Activated T-helper 17 cell treated with anti-CD3 and anti-CD28 coated beads, Interleukin-2, amount 50 U/mL, for 72 hours (primary cell): ENCODE measurements around the gene UVRAG. TPM values are rescaled to one million over a fixed set of nuclear protein-coding genes. Genes with fewer than 3 reads are reported as not detected.
"Not testable (repeated sequence)": the region's sequence is repeated elsewhere in the genome, so short reads cannot be mapped to it uniquely, and the experiment has no call there.

Experiments used
- ATAC-seq: fragments of 150-1000 bp; cut with Tn5 transposase; replicated peaks from 2 replicates; pipeline ENCODE4 v1.10.0; 2021; ENCODE audit warnings: mild to moderate bottlenecking, moderate library complexity
- H3K27ac Mint-ChIP-seq: one replicate; pipeline ENCODE4 v1.8.0; 2022; ENCODE audit warnings: mixed read lengths
- H3K27me3 Mint-ChIP-seq: one replicate; pipeline ENCODE4 v1.8.0; 2022; ENCODE audit warnings: mixed read lengths
- H3K36me3 Mint-ChIP-seq: one replicate; pipeline ENCODE4 v1.8.0; 2022; ENCODE audit warnings: low read depth, mild to moderate bottlenecking, mixed read lengths
- H3K4me1 Mint-ChIP-seq: one replicate; pipeline ENCODE4 v1.8.0; 2022; ENCODE audit warnings: mixed read lengths
- H3K4me3 Mint-ChIP-seq: one replicate; pipeline ENCODE4 v1.8.0; 2022; ENCODE audit warnings: mild to moderate bottlenecking, mixed read lengths
- H3K9me3 Mint-ChIP-seq: one replicate; pipeline ENCODE4 v1.8.0; 2022; ENCODE audit warnings: mixed read lengths
- total RNA-seq, 2 donors: library from RNA; stranded (reverse); gene quantifications; one replicate each; pipeline ENCODE4 v1.2.3, GENCODE V29; 2022

Gene UVRAG
- total RNA-seq, 2 donors from 2014 or later: 14.1 to 20.1 TPM

DNA sequence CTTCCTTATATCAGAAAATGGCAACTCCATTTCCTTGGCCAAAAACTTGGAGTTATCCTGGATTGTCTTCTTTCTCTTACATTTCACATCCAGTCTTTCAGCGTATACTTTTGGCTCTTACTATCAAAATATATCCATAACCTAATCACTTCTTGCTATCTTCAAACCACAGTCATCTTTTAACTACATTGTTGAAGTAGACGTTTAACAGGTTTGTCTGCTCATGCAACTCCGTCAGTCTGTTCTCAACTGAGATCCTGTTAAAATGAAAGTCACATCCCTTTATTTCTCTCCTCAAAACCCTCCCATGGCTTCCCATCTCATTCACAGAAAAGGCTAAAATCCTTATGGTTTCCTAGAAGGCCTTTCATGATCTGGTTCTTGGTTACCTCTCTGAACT lies 41.9 kb downstream of the UVRAG start:
- no peak overlapping the region for H3K4me3 Mint-ChIP-seq
- H3K4me1 Mint-ChIP-seq: peaks cover 6% of the 10 kb centered on the region
- H3K36me3 Mint-ChIP-seq: peaks cover 24% of the 10 kb centered on the region
- H3K27ac Mint-ChIP-seq: no peak overlapping the region
- ATAC-seq: no peak
- H3K27me3 Mint-ChIP-seq: no peaks in the 10 kb centered on the region
- no peaks in the 10 kb centered on the region for H3K9me3 Mint-ChIP-seq

DNA sequence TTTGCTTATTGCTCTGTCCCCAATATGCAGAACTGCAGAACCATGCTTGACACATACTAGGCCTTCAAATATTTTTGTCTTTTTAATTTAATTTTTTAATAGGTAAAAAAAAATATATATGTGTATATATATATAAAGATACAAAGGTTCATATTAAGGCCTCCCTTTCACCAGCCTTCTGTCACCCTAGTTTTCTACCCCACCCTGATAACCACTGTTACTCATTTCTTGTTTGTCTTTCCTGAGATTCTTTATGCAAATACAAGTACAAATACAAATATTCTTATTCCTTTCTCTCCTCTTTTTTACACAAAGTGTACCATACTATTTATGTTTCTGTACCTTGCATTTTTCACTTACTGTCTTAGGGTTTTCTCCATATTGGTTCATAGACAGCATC lies 43.0 kb downstream of the UVRAG start:
- Mint-ChIP-seq H3K4me1 (peaks cover 6% of the 10 kb centered on the region), H3K36me3 (peaks cover 24% of the 10 kb centered on the region), H3K27me3 (no peaks in the 10 kb centered on the region), H3K27ac (no peak overlapping the region), H3K9me3 (no peaks in the 10 kb centered on the region), H3K4me3 (no peak overlapping the region)
- ATAC-seq: no peak

DNA sequence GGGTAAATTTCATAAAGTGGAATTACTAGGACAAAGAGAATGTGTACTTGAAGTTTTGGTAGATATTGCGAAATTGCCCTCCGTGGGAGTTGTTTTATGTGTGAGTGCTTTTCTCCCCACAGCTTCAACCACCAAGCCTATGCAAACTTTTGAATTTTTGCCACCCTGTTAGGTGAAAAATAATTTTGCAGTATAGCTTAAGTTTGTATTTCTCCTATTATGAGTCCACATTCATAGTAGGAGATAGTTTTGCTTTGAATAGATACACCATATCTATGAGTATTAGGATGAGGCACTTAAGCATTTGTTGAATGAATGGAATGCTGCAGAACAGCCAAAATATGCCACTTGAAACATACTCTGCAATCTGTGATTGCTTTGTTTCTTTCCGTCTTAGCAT lies 43.6 kb downstream of the UVRAG start:
- Mint-ChIP-seq H3K27me3 (no peaks in the 10 kb centered on the region), H3K4me1 (peaks cover 6% of the 10 kb centered on the region), H3K9me3 (no peaks in the 10 kb centered on the region), H3K4me3 (no peak overlapping the region), H3K36me3 (peaks cover 27% of the 10 kb centered on the region), H3K27ac (no peak overlapping the region)
- ATAC-seq: no peak

DNA sequence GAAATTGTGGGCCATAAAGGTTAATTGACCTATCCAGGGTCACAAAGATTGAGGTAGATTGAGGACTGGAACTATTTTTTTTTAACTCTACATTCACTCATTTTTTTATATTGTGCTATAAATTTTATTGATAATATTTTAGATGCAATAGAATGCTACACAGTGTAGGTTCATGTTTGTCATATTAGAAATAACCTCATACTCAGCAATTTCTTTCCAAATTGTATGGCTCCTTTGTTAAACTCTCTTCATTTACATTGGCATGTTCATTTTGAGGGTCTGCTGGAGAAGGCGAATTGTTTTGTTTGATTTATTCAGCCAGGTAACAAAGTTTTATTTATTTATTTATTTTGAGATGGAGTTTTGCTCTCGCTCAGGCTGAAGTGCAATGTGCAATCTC lies 44.6 kb downstream of the UVRAG start:
- ATAC-seq: no peak
- H3K4me1 Mint-ChIP-seq: peaks cover 6% of the 10 kb centered on the region
- H3K36me3 Mint-ChIP-seq: peaks cover 24% of the 10 kb centered on the region
- no peaks in the 10 kb centered on the region for H3K9me3 Mint-ChIP-seq
- no peak overlapping the region for H3K4me3 Mint-ChIP-seq
- H3K27ac Mint-ChIP-seq: no peak overlapping the region
- no peaks in the 10 kb centered on the region for H3K27me3 Mint-ChIP-seq

DNA sequence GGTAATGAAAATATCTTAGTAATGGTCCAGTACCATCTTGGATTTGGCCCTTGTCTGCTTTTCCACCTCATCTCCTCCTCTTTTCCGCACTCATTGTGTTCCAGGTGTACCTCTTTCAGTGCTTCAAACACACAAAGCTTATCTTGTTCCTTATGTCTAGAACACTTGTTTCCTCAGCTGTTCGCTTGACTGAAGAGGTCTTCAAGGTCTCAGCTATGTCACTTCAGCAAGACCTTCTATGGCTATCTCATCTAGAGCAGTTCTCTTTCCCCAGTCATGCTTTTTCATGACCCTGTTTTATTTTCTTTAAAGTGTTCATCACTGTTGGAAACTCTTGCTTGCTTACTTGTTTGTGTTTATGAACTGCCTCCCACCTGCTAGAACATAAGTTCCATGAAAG lies 47.4 kb downstream of the UVRAG start:
- Mint-ChIP-seq H3K36me3 (peaks cover 24% of the 10 kb centered on the region), H3K27me3 (no peaks in the 10 kb centered on the region), H3K4me3 (no peak overlapping the region), H3K4me1 (peaks cover 6% of the 10 kb centered on the region), H3K9me3 (no peaks in the 10 kb centered on the region), H3K27ac (no peak overlapping the region)
- ATAC-seq: no peak

DNA sequence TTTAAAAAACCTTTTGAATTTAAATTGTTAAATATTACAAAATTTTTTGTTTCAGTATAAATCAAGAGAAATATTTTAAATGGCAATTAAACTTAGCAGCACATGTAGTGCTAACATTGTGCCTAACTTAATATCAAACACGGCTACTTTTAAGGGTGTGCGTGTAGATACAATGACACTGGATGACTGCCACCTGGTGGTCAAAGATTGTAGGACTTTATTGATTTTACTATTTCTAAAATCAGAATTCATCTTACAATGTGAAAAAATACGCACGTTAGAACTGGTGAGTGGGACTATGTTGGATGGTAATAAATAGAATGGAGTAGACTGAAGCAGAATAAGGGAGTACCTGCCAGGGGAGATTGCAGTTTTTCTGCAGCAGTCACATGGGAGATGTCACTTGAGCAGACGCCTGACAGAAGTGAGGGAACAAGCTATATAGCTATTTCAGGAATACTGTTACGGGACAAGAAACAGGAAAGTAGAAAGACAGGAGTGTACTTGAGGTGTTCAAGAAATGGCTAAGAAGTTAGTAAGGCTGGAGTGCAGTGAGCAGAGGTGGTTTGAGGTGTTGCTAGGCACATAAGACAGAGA lies 52.9 kb downstream of the UVRAG start:
- no peaks in the 10 kb centered on the region for H3K27me3 Mint-ChIP-seq
- H3K9me3 Mint-ChIP-seq: no peaks in the 10 kb centered on the region
- H3K4me1 Mint-ChIP-seq: peaks cover 5% of the 10 kb centered on the region
- H3K27ac Mint-ChIP-seq: no peak overlapping the region
- no peak for ATAC-seq
- peaks cover 11% of the 10 kb centered on the region for H3K36me3 Mint-ChIP-seq
- H3K4me3 Mint-ChIP-seq: no peak overlapping the region

DNA sequence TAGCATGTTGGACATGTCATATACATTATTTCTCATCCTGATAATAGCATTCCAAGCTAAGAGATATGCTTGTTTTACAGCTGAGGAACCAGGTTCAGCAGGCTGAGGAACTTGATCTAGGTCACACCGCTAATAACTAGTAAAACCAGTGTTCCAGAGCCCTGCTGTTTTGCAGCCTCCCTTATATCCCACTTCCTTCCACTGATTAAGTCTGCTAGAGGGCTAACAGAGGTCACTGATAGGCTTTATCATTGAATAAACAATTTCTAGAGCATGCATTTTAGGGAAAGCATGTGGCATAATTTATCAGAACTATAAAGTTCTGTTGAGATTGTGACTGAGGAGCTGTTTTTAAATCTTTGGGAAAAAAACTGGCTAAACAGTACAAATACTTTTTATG lies 54.0 kb downstream of the UVRAG start:
- no peak overlapping the region for H3K4me3 Mint-ChIP-seq
- peaks cover 12% of the 10 kb centered on the region for H3K4me1 Mint-ChIP-seq
- peaks cover 6% of the 10 kb centered on the region for H3K36me3 Mint-ChIP-seq
- no peak for ATAC-seq
- no peaks in the 10 kb centered on the region for H3K27me3 Mint-ChIP-seq
- no peak overlapping the region for H3K27ac Mint-ChIP-seq
- no peaks in the 10 kb centered on the region for H3K9me3 Mint-ChIP-seq

DNA sequence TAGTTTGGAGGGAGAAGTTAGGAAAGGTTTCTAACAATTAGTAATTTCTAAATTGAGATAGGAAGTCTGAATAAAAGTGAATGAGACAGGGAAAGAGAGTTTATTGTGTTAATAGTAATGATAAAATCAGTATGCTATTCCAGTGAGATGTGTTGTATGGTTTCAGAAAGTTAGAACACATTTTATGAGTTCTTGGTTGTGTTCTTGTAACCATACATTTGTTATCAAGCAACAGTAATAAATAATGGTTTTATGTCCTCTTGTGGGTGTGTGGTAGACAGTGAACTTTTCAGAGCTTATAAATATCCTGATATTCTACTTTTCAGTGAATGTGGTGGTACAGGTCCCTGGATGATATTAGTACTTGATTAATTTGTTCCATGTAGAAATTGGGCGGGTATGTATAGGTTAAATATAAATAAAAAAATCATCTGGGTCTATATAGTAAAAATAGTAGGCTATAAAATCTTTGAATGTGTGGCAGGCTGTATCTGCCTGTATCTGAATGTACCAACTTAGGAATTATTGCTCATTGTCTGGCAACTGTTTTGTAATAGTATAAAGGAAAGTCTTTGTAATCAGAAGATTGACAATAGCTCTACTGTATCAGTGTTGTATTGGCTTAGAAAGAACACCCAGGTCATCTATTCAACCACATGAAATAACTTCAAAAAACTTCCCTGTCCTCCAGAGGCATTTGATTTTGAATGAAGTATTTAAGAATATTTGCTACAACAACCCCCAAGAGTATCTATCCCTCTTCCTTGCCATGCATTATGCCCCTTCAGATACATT lies 54.8 kb downstream of the UVRAG start:
- ATAC-seq: no peak
- Mint-ChIP-seq H3K4me1 (peaks cover 12% of the 10 kb centered on the region), H3K27ac (no peak overlapping the region)

DNA sequence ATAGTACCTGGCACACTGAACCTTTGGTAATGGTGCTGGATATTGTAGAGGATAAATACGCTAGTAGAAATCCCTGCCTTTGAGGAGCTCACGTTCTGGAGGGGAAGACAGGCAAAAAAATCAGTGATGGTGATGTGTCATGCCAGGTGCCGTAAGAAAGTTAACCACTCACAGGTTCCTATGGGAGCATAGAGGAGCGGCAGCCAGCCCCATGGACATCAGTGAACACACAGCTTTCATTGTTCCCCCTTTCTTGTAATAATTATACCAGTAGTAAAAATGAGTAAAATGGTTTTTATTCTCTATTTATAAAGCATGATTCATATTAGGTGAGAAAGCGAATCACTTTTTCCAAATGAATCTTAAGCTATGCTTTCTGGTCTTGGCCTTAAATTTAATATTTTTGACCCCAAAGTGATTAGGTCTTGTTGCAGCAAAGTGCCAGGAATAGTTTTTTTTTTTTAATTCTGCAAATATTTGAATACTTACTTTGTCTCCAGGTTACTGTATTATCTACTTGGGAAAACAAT lies 57.9 kb downstream of the UVRAG start:
- Mint-ChIP-seq H3K27me3 (no peaks in the 10 kb centered on the region), H3K9me3 (no peaks in the 10 kb centered on the region), H3K36me3 (peaks cover 6% of the 10 kb centered on the region), H3K27ac (peak overlapping the region; percentile 64), H3K4me1 (peaks cover 8% of the 10 kb centered on the region), H3K4me3 (peak overlapping the region; percentile 9)
- peak; percentile 74 for ATAC-seq

More for the DNA sequence above, 54.8 kb downstream of the UVRAG start:
- Mint-ChIP-seq H3K36me3 (peaks cover 6% of the 10 kb centered on the region), H3K4me3 (no peak overlapping the region), H3K9me3 (no peaks in the 10 kb centered on the region), H3K27me3 (no peaks in the 10 kb centered on the region)

DNA sequence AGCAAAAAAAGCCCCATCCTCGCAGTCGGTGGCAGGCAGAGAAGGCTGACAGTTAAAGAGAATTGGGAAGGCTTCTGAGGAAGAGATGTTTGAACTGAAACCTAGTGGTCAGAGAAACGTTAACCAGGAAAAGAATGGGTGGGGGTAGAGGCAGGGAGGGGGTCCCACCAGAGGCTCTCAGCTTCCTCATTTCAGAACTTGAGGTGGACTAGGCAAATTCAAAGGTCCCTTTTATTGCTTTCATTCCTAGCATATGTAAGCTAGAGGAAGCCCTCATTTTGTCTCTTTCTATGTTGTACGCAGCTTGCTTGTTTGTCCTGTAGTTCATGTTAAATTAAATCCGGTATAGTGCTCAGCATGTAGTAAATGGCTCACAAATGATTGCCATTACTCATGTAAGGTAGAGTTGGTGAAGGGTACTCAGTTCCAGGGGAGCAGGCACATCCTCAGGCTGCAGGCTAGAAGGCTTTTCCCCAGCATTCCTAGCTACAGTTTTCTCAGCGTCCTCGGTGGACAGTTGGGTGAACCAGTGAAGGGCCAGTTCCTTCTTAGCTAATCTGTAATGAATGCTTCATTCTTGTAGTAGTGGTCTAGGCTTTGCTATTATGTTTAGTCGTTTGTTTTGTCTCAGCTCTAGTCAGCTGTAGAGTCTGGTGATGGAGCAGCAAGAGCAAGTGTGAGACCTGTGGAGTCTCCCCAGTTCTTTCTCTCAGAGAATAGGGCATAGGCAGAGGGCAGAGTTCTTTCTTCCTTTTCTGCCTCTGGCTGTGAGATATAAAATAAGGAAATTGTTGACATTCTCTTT lies 58.6 kb downstream of the UVRAG start:
- Mint-ChIP-seq H3K4me3 (peak overlapping the region; percentile 9), H3K9me3 (no peaks in the 10 kb centered on the region), H3K36me3 (peaks cover 6% of the 10 kb centered on the region), H3K27ac (peak overlapping the region; percentile 64), H3K27me3 (no peaks in the 10 kb centered on the region), H3K4me1 (peaks cover 7% of the 10 kb centered on the region)
- ATAC-seq: peak; percentile 66

DNA sequence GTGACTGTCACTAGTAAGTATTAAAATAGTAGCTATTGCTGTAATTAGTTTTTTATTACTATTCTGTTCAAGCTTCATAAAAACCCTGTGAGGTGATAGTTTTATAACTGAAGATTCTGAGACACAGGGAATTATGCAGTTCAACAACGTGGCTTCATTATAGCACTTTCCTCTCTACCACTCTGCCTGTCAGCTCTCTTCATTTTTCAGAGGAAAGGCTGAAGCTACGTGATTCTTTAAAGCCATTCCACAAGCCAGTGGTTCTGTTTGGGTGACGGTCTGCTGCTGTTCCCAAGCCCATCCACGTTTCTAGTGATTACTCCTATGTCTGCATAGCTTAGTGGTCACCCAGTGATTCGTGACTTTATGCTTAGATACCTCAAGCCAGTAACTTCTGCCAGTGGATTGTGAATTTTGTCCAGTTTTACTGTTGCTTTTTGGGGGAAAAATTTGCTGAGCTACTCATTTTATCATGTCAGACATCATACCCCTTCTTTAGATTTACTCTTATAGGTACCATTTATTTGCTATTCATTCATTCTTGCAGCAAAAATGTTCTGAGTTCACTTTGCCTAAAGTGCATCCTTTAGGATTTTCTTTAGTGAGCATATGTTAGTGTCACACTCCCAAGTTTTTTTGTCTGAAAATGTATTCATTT lies 59.8 kb downstream of the UVRAG start:
- H3K4me1 Mint-ChIP-seq: peaks cover 7% of the 10 kb centered on the region
- no peaks in the 10 kb centered on the region for H3K27me3 Mint-ChIP-seq
- H3K4me3 Mint-ChIP-seq: no peak overlapping the region
- H3K9me3 Mint-ChIP-seq: no peaks in the 10 kb centered on the region
- H3K27ac Mint-ChIP-seq: no peak overlapping the region
- peaks cover 14% of the 10 kb centered on the region for H3K36me3 Mint-ChIP-seq
- ATAC-seq: no peak

DNA sequence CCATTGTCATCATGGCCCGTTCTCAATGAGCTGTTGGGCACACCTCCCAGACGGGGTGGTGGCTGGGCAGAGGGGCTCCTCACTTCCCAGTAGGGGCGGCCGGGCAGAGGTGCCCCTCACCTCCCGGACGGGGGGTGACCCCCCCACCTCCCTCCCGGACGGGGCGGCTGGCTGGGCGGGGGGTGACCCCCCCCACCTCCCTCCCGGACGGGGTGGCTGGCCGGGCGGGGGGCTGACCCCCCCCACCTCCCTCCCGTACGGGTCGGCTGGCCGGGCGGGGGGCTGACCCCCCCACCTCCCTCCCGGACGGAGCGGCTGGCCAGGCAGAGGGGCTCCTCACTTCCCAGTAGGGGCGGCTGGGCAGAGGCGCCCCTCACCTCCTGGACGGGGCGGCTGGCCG lies 62.3 kb downstream of the UVRAG start:
- peaks cover 32% of the 10 kb centered on the region for H3K36me3 Mint-ChIP-seq
- ATAC-seq, H3K27me3 Mint-ChIP-seq, H3K27ac Mint-ChIP-seq, H3K4me3 Mint-ChIP-seq, H3K9me3 Mint-ChIP-seq, H3K4me1 Mint-ChIP-seq: not testable (repeated sequence)

DNA sequence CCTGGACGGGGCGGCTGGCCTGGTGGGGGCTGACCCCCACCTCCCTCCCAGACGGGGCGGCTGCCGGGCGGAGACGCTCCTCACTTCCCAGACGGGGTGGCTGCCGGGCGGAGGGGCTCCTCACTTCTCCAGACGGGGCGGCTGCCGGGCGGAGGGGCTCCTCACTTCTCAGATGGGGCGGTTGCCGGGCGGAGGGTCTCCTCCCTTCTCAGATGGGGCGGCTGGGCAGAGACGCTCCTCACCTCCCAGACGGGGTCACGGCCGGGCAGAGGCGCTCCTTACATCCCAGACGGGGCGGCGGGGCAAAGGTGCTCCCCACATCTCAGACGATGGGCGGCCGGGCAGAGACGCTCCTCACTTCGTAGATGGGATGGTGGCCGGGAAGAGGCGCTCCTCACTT lies 62.9 kb downstream of the UVRAG start:
- H3K36me3 Mint-ChIP-seq: peaks cover 33% of the 10 kb centered on the region
- not testable (repeated sequence) for H3K4me1 Mint-ChIP-seq, H3K4me3 Mint-ChIP-seq, H3K9me3 Mint-ChIP-seq, ATAC-seq, H3K27ac Mint-ChIP-seq, H3K27me3 Mint-ChIP-seq

DNA sequence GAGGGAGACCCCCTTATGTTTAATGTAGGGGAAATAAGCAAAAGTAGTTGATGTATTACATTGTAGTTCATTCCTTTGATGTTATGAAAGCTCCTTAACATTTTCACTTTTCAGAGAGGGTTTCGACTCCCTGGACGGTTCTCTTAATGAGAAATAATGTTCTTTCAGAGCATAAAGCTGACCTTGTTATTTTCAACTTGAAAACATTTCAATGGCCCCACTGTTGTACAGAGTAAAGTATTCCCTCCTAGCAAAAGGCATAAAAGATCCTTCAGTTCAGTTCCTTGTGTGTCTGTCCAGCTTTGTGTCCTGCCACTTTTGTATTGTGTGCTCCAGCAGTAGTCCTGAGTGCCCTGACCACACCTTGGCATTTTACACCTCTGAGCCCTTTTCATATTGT lies 63.9 kb downstream of the UVRAG start:
- H3K36me3 Mint-ChIP-seq: peaks cover 34% of the 10 kb centered on the region
- no peaks in the 10 kb centered on the region for H3K9me3 Mint-ChIP-seq
- H3K4me1 Mint-ChIP-seq: no peaks in the 10 kb centered on the region
- H3K27me3 Mint-ChIP-seq: no peaks in the 10 kb centered on the region
- peak overlapping the region; percentile 41 for H3K27ac Mint-ChIP-seq
- no peak overlapping the region for H3K4me3 Mint-ChIP-seq
- no peak for ATAC-seq
